ENCODE data around the gene DOCK9. TPM values are rescaled to one million over a fixed set of nuclear protein-coding genes. Genes with fewer than 3 reads are reported as not detected.

DOCK9 gene
- total RNA-seq, 6 donors from 2014 or later: 155 to 284 (median 170) TPM

DNA sequence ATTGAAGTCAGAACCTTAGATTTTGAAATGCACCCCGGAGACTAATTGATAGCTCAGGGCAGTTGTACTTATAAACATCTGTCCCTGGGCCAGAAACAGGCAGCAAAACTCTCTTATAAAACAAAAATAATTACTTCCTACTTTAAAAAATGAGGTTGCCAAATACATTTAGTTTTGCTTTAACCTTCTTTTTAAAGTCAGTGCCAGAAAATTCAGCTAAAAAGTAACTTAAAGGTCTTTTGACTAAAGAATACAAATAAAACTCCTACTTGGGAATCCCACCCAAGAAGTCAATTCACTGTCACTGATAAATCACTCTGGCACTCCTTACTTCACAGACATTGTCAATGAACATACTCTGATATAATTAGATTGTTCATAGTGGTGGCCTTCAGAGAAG lies 60.7 kb downstream of the DOCK9 start:
- Histone ChIP-seq H3K4me1 (peaks cover 5 to 38% (median 21%) of the 10 kb centered on the region in 4 donors), H3K27ac (peak overlapping the region in 2 of 4 donors; percentile 31), H3K36me3 (peaks cover 0 to 62% (median 16%) of the 10 kb centered on the region in 4 donors), H3K9me3 (no peaks in the 10 kb centered on the region), H3K27me3 (no peaks in the 10 kb centered on the region), H3K4me3 (no peak overlapping the region)
- DNase-seq: no peak
- 20 to 22% methylated on average over 1 of the region's 1 CpG for WGBS, 2 donors
- TF ChIP-seq POLR2AphosphoS5 (IDR thresholded peaks at IDR 0.05) (no peak), EP300 (IDR thresholded peaks at IDR 0.05) (no peak), POLR2A (IDR thresholded peaks at IDR 0.05) (no peak)
- TF ChIP-seq, protein P1, sequence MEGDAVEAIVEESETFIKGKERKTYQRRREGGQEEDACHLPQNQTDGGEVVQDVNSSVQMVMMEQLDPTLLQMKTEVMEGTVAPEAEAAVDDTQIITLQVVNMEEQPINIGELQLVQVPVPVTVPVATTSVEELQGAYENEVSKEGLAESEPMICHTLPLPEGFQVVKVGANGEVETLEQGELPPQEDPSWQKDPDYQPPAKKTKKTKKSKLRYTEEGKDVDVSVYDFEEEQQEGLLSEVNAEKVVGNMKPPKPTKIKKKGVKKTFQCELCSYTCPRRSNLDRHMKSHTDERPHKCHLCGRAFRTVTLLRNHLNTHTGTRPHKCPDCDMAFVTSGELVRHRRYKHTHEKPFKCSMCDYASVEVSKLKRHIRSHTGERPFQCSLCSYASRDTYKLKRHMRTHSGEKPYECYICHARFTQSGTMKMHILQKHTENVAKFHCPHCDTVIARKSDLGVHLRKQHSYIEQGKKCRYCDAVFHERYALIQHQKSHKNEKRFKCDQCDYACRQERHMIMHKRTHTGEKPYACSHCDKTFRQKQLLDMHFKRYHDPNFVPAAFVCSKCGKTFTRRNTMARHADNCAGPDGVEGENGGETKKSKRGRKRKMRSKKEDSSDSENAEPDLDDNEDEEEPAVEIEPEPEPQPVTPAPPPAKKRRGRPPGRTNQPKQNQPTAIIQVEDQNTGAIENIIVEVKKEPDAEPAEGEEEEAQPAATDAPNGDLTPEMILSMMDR (IDR thresholded peaks at IDR 0.05): no peak
- ATAC-seq (ENCODE audit: low FRiP score in 2 of 2): no peak

DNA sequence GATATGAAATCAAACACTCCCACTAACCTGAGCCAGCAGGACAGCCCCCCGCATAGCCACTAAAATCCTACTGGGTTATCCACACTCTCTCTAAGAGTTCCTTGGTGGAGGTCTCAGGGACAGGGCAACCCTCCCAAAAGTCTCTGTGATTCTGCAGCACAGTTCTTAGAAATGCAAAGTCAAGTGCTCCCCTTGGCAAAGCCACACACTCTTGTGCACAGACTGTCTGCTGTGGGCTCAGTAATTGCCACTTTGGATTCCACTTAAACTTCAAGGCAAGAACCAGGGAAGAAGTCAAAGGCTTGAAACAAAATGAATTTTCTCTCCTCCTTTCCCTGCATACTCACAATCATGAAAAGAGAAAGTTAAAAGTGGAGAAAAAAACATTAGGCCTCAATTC lies 61.5 kb downstream of the DOCK9 start:
- WGBS, 2 donors: 70% methylated on average over 1 of the region's 1 CpG; no CpG with 5 or more reads in 1 of the 2 donors
- TF ChIP-seq EP300 (IDR thresholded peaks at IDR 0.05) (no peak), POLR2A (IDR thresholded peaks at IDR 0.05) (no peak), POLR2AphosphoS5 (IDR thresholded peaks at IDR 0.05) (no peak)
- TF ChIP-seq, protein P1 (IDR thresholded peaks at IDR 0.05): no peak

GRCh38 chr13:98915981-98916380 lies 61.9 kb downstream of the DOCK9 start:
- no peak overlapping the region for H3K4me3 ChIP-seq
- no peak for TF ChIP-seq POLR2AphosphoS5 (IDR thresholded peaks at IDR 0.05)
- TF ChIP-seq, protein P1 (IDR thresholded peaks at IDR 0.05): no peak
- no peak for TF ChIP-seq EP300 (IDR thresholded peaks at IDR 0.05)
- TF ChIP-seq POLR2A (IDR thresholded peaks at IDR 0.05): no peak
- H3K9me3 ChIP-seq: no peaks in the 10 kb centered on the region
- ATAC-seq (ENCODE audit: low FRiP score in 2 of 2): peak in 1 of 2 donors; percentile 22
- 60 to 61% methylated on average over 4 to 5 of the region's 5 CpGs for WGBS, 2 donors
- H3K27ac ChIP-seq: peak overlapping the region in 1 of 4 donors; percentile 1
- no peaks in the 10 kb centered on the region for H3K27me3 ChIP-seq
- peaks cover 0 to 50% (median 8%) of the 10 kb centered on the region in 4 donors for H3K36me3 ChIP-seq
- no peak for DNase-seq
- H3K4me1 ChIP-seq: peaks cover 9 to 38% (median 23%) of the 10 kb centered on the region in 4 donors

More for the DNA sequence above, 61.5 kb downstream of the DOCK9 start:
- H3K9me3 ChIP-seq: no peaks in the 10 kb centered on the region
- H3K27me3 ChIP-seq: no peaks in the 10 kb centered on the region
- H3K4me3 ChIP-seq: no peak overlapping the region
- H3K4me1 ChIP-seq: peaks cover 5 to 38% (median 21%) of the 10 kb centered on the region in 4 donors
- H3K27ac ChIP-seq: peak overlapping the region in 2 of 4 donors; percentile 1 to 10
- DNase-seq: no peak
- ATAC-seq (ENCODE audit: low FRiP score in 2 of 2): peak in 1 of 2 donors; percentile 43
- H3K36me3 ChIP-seq: peaks cover 0 to 55% (median 11%) of the 10 kb centered on the region in 4 donors

DNA sequence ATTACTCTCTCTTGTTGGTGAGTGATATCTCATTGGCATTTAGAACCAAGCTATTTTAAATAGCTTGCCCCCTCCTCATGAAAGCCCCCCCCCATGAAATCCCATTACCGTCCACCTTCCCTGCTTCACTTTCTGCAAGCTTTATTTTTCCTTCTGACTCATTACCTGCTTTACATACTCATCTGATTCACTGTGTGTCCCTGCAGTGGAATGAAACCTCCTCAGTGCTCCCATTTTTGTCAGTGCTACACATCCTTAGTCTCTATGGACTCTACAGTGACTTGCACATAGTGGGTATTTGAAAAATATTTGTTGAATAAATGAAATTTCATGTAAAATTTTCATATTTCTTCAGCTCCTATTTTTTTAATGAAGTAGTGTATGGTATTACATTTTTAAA lies 62.3 kb downstream of the DOCK9 start:
- WGBS, 2 donors: 94 to 96% methylated on average over 1 of the region's 1 CpG
- Histone ChIP-seq H3K27ac (peak overlapping the region in 1 of 4 donors; percentile 1), H3K4me3 (no peak overlapping the region), H3K27me3 (no peaks in the 10 kb centered on the region), H3K9me3 (no peaks in the 10 kb centered on the region), H3K36me3 (peaks cover 0 to 46% (median 7%) of the 10 kb centered on the region in 4 donors), H3K4me1 (peaks cover 13 to 38% (median 26%) of the 10 kb centered on the region in 4 donors)
- no peak for ATAC-seq (ENCODE audit: low FRiP score in 2 of 2)
- no peak for DNase-seq
- TF ChIP-seq POLR2A (IDR thresholded peaks at IDR 0.05) (no peak), POLR2AphosphoS5 (IDR thresholded peaks at IDR 0.05) (no peak), EP300 (IDR thresholded peaks at IDR 0.05) (no peak)
- TF ChIP-seq, protein P1 (IDR thresholded peaks at IDR 0.05): no peak

GRCh38 chr13:98913741-98914140 lies 64.1 kb downstream of the DOCK9 start:
- DNase-seq (no peak), ATAC-seq (ENCODE audit: low FRiP score in 2 of 2) (no peak)
- H3K4me1 ChIP-seq: peaks cover 14 to 33% (median 24%) of the 10 kb centered on the region in 4 donors
- no peak overlapping the region for H3K4me3 ChIP-seq
- peak overlapping the region in 2 of 4 donors; percentile 12 to 41 for H3K27ac ChIP-seq
- H3K27me3 ChIP-seq: no peaks in the 10 kb centered on the region
- peaks cover 0 to 28% (median 7%) of the 10 kb centered on the region in 4 donors for H3K36me3 ChIP-seq
- TF ChIP-seq POLR2AphosphoS5 (IDR thresholded peaks at IDR 0.05): no peak
- no peaks in the 10 kb centered on the region for H3K9me3 ChIP-seq
- 43 to 52% methylated on average over 5 of the region's 5 CpGs for WGBS, 2 donors

All from upper lobe of left lung (tissue), 6 donors.